ENCODE data around the gene DDX60.
"Not testable (repeated sequence)": the region's sequence is repeated elsewhere in the genome, so short reads cannot be mapped to it uniquely, and the experiment has no call there.

The DDX60 gene

GRCh38 chr4:168318266-168318895 is at the start of gene DDX60:
Gene DDX60, minus strand, starts transcription at chr4:168318752. Its CDS starts 7,493 bp downstream, at chr4:168311259.
- DNase-seq, result peak; percentile 69 to 85 (median 82)

- no peak for DNase-seq
Measured at GRCh38 chr4:168367065-168367464, 48.5 kb upstream of the DDX60 start.

- DNase-seq, result no peak
Measured at GRCh38 chr4:168362025-168362401, 43.5 kb upstream of the DDX60 start.

GRCh38 chr4:168361365-168362024 is 42.9 kb upstream of the DDX60 start:
- no peak for DNase-seq

GRCh38 chr4:168360271-168360670 is 41.7 kb upstream of the DDX60 start:
- no peak for DNase-seq

GRCh38 chr4:168357941-168358340 is 39.4 kb upstream of the DDX60 start:
- no peak for DNase-seq

- DNase-seq, result no peak
Measured at GRCh38 chr4:168353746-168354145, 35.2 kb upstream of the DDX60 start.

GRCh38 chr4:168337550-168337940 is 19.0 kb upstream of the DDX60 start:
- DNase-seq, result no peak

- no peak for DNase-seq
Measured at GRCh38 chr4:168336837-168337549, 18.4 kb upstream of the DDX60 start.

- no peak for DNase-seq
Measured at GRCh38 chr4:168335621-168336020, 17.1 kb upstream of the DDX60 start.

GRCh38 chr4:168334053-168334452 is 15.5 kb upstream of the DDX60 start:
- DNase-seq, result no peak

GRCh38 chr4:168330575-168330974 is 12.0 kb upstream of the DDX60 start:
- not testable (repeated sequence) for DNase-seq

- DNase-seq, result no peak
Measured at GRCh38 chr4:168325591-168325990, 7.0 kb upstream of the DDX60 start.

- no peak for DNase-seq
Measured at GRCh38 chr4:168321006-168321405, 2.5 kb upstream of the DDX60 start.

- no peak for DNase-seq
Measured at GRCh38 chr4:168319486-168320019, 1.0 kb upstream of the DDX60 start.

- DNase-seq, result peak in 1 of 6 experiments; percentile 43
Measured at GRCh38 chr4:168317621-168318020, 931 bp downstream of the DDX60 start.

- DNase-seq, result no peak
Measured at GRCh38 chr4:168309781-168310180, 8.8 kb downstream of the DDX60 start.

GRCh38 chr4:168308912-168309311 is 9.6 kb downstream of the DDX60 start:
- no peak for DNase-seq

GRCh38 chr4:168306476-168306875 is 12.1 kb downstream of the DDX60 start:
- peak in 1 of 6 experiments; percentile 5 for DNase-seq

GRCh38 chr4:168304744-168305459 is 13.7 kb downstream of the DDX60 start:
- DNase-seq, result no peak

- DNase-seq, result not testable (repeated sequence)
Measured at GRCh38 chr4:168303430-168303829, 15.1 kb downstream of the DDX60 start.

- DNase-seq, result no peak
Measured at GRCh38 chr4:168293386-168293975, 25.1 kb downstream of the DDX60 start.

- no peak for DNase-seq
Measured at GRCh38 chr4:168291242-168291641, 27.3 kb downstream of the DDX60 start.
